OCI-LY1 (cell line): ENCODE results near the gene SORCS3.

Experiments
- CTCF ChIP-seq: fragments of 200-600 bp; sonication (generic), shearing (Covaris generic); IDR thresholded peaks from 2 replicates; pipeline ENCODE4 v1.5.1; 2017; ENCODE audit warnings: mild to moderate bottlenecking, antibody characterized with exemption, low read length, moderate library complexity, mixed read lengths
- EZH2 ChIP-seq: fragments of 200-600 bp; sonication (generic), shearing (Covaris generic); IDR thresholded peaks from 2 replicates; pipeline ENCODE4 v1.8.0; 2017; ENCODE audit warnings: borderline replicate concordance, mixed run types, mild to moderate bottlenecking, antibody characterized with exemption, low read length, moderate library complexity, mixed read lengths

- TF ChIP-seq CTCF (no peak), EZH2 (no peak)
These were observed 32.8 kb upstream of the SORCS3 start for GRCh38 chr10:104608091-104608828.
